Measurements from ENCODE around the gene APOO.
A peak's percentile ranks its signal among the peaks of the same experiment; 100 is the strongest.

The APOO gene

GRCh38 chrX:23841847-23842522 lies 65.8 kb downstream of the APOO start:
- Mint-ChIP-seq H3K4me1 (peaks cover 51% of the 10 kb centered on the region), H3K4me3 (no peak overlapping the region), H3K27ac (peak overlapping the region; percentile 83), H3K27me3 (ENCODE audit: low read depth, poor library complexity) (no peaks in the 10 kb centered on the region), H3K9me3 (no peaks in the 10 kb centered on the region), H3K36me3 (ENCODE audit: low read depth) (peaks cover 41% of the 10 kb centered on the region)
- DNase-seq, result no peak
- TF ChIP-seq, protein P1, sequence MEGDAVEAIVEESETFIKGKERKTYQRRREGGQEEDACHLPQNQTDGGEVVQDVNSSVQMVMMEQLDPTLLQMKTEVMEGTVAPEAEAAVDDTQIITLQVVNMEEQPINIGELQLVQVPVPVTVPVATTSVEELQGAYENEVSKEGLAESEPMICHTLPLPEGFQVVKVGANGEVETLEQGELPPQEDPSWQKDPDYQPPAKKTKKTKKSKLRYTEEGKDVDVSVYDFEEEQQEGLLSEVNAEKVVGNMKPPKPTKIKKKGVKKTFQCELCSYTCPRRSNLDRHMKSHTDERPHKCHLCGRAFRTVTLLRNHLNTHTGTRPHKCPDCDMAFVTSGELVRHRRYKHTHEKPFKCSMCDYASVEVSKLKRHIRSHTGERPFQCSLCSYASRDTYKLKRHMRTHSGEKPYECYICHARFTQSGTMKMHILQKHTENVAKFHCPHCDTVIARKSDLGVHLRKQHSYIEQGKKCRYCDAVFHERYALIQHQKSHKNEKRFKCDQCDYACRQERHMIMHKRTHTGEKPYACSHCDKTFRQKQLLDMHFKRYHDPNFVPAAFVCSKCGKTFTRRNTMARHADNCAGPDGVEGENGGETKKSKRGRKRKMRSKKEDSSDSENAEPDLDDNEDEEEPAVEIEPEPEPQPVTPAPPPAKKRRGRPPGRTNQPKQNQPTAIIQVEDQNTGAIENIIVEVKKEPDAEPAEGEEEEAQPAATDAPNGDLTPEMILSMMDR (IDR thresholded peaks at IDR 0.05), result no peak

- Mint-ChIP-seq H3K4me1 (peaks cover 49% of the 10 kb centered on the region), H3K36me3 (ENCODE audit: low read depth) (peaks cover 38% of the 10 kb centered on the region), H3K27me3 (ENCODE audit: low read depth, poor library complexity) (no peaks in the 10 kb centered on the region), H3K4me3 (no peak overlapping the region), H3K9me3 (no peaks in the 10 kb centered on the region), H3K27ac (no peak overlapping the region)
- TF ChIP-seq, protein P1 (IDR thresholded peaks at IDR 0.05), result no peak
- DNase-seq, result no peak
Measured at GRCh38 chrX:23840674-23841073, 67.1 kb downstream of the APOO start.

GRCh38 chrX:23838953-23839352 lies 68.8 kb downstream of the APOO start:
- no peak overlapping the region for H3K4me3 Mint-ChIP-seq
- TF ChIP-seq, protein P1 (IDR thresholded peaks at IDR 0.05), result no peak
- H3K4me1 Mint-ChIP-seq, result peaks cover 31% of the 10 kb centered on the region
- H3K27ac Mint-ChIP-seq, result peak overlapping the region; percentile 82
- peaks cover 44% of the 10 kb centered on the region for H3K36me3 Mint-ChIP-seq (ENCODE audit: low read depth)
- H3K9me3 Mint-ChIP-seq, result no peaks in the 10 kb centered on the region
- DNase-seq, result no peak
- H3K27me3 Mint-ChIP-seq (ENCODE audit: low read depth, poor library complexity), result no peaks in the 10 kb centered on the region

DNA sequence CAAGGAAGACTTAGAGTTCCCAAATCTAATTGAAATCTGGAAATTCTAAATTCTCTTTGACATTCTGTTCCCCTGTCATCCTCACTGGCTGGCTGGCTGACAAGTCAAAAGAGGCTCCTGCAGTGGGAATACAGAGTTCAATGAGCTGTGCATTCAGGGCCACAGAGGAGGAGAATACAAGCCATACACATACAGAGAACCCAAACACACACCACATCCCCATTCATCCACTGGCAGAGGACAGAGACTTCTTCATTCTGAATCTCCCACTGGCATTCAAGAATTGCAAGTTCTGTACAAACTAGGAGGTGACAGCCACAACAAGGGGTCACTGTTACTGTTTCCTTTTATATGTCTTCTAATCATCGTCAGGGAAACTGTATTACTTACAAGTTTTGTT lies 75.0 kb downstream of the APOO start:
- Mint-ChIP-seq H3K9me3 (no peaks in the 10 kb centered on the region), H3K27me3 (ENCODE audit: low read depth, poor library complexity) (no peaks in the 10 kb centered on the region), H3K4me1 (no peaks in the 10 kb centered on the region), H3K36me3 (ENCODE audit: low read depth) (peaks cover 15% of the 10 kb centered on the region), H3K4me3 (no peak overlapping the region), H3K27ac (peak overlapping the region; percentile 80)
- TF ChIP-seq, protein P1 (IDR thresholded peaks at IDR 0.05), result no peak
- no peak for DNase-seq

GRCh38 chrX:23828881-23829280 lies 78.9 kb downstream of the APOO start:
- DNase-seq, result no peak
- TF ChIP-seq, protein P1 (IDR thresholded peaks at IDR 0.05), result no peak
- peaks cover 13% of the 10 kb centered on the region for H3K4me1 Mint-ChIP-seq
- peaks cover 13% of the 10 kb centered on the region for H3K36me3 Mint-ChIP-seq (ENCODE audit: low read depth)
- no peak overlapping the region for H3K4me3 Mint-ChIP-seq
- H3K27me3 Mint-ChIP-seq (ENCODE audit: low read depth, poor library complexity), result no peaks in the 10 kb centered on the region
- no peaks in the 10 kb centered on the region for H3K9me3 Mint-ChIP-seq
- no peak overlapping the region for H3K27ac Mint-ChIP-seq

GRCh38 chrX:23826653-23827052 lies 81.1 kb downstream of the APOO start:
- H3K4me3 Mint-ChIP-seq, result no peak overlapping the region
- peaks cover 7% of the 10 kb centered on the region for H3K36me3 Mint-ChIP-seq (ENCODE audit: low read depth)
- H3K27me3 Mint-ChIP-seq (ENCODE audit: low read depth, poor library complexity), result no peaks in the 10 kb centered on the region
- no peak for DNase-seq
- H3K4me1 Mint-ChIP-seq, result peaks cover 20% of the 10 kb centered on the region
- TF ChIP-seq, protein P1 (IDR thresholded peaks at IDR 0.05), result no peak
- no peak overlapping the region for H3K27ac Mint-ChIP-seq
- no peaks in the 10 kb centered on the region for H3K9me3 Mint-ChIP-seq

Measured in nephron progenitor cell (in vitro differentiated cells).